ENCODE results near the gene IL34.

GRCh38 chr16:70630960-70631745 lies 15.2 kb upstream of the IL34 start:
- no peak for TF ChIP-seq EZH2 (IDR thresholded peaks at IDR 0.05)
- no peak for TF ChIP-seq POLR2AphosphoS5 (IDR thresholded peaks at IDR 0.05; ENCODE audit: borderline replicate concordance, low read depth, low read length)
